ENCODE measurements around the gene RGMB. TPM values are rescaled to one million over a fixed set of nuclear protein-coding genes. Genes with fewer than 3 reads are reported as not detected.

Gene RGMB
- total and polyA plus RNA-seq, 2 of the 13 experiments (the other 11 are each of a cell fraction or from before 2014, with no cell fraction given): 3.0 to 3.8 TPM

GRCh38 chr5:98771382-98772109 is 1.9 kb upstream of the RGMB start (continued):
- TF ChIP-seq PRDM10 (CRISPR knock-in tag; IDR thresholded peaks at IDR 0.05; ENCODE audit: low read depth): no peak
- no peak for TF ChIP-seq GMEB1 (CRISPR knock-in tag; IDR thresholded peaks at IDR 0.05; ENCODE audit: borderline replicate concordance)
- TF ChIP-seq E2F5 (CRISPR knock-in tag; conservative IDR thresholded peaks at IDR 0.05): no peak
- no peak for TF ChIP-seq ZSCAN25 (CRISPR knock-in tag; IDR thresholded peaks at IDR 0.05)
- no peak for TF ChIP-seq ZNF749 (CRISPR knock-in tag; IDR thresholded peaks at IDR 0.05; ENCODE audit: borderline replicate concordance)
- peak; percentile 52 for TF ChIP-seq ARID3A (IDR thresholded peaks at IDR 0.05; ENCODE audit: low read depth, low read length)
- TF ChIP-seq EED (CRISPR knock-in tag; IDR thresholded peaks at IDR 0.05): no peak
- TF ChIP-seq ZNF780A (CRISPR knock-in tag; IDR thresholded peaks at IDR 0.05): no peak
- TF ChIP-seq SAP130 (CRISPR knock-in tag; IDR thresholded peaks at IDR 0.05; ENCODE audit: low read depth): peak; percentile 29; the same call in 1 of the 2 replicates
- TF ChIP-seq ZNF512B (CRISPR knock-in tag; IDR thresholded peaks at IDR 0.05; ENCODE audit: borderline replicate concordance): 0 out of 2 replicates have a peak, but pooled peaks have one; percentile 54
- TF ChIP-seq ELF3 (CRISPR knock-in tag; IDR thresholded peaks at IDR 0.05): 0 out of 2 replicates have a peak, but pooled peaks have one; percentile 36
- no peak for TF ChIP-seq GABPA (IDR thresholded peaks at IDR 0.05; ENCODE audit: low read depth, low read length)
- peak; percentile 15; the same call in 1 of the 2 replicates for TF ChIP-seq GABPA (CRISPR knock-in tag; IDR thresholded peaks at IDR 0.05; ENCODE audit: low read depth)
- peak; percentile 38; the same call in 1 of the 2 replicates for TF ChIP-seq MIXL1 (CRISPR knock-in tag; IDR thresholded peaks at IDR 0.05)
- peak; percentile 39 for TF ChIP-seq STAG1 (CRISPR knock-in tag; IDR thresholded peaks at IDR 0.05)

All from HepG2 (cell line).